Testis (tissue), 3 donors: ENCODE results near the gene DEPDC5. TPM values are rescaled to one million over a fixed set of nuclear protein-coding genes. Genes with fewer than 3 reads are reported as not detected.

Experiments
- DNase-seq: peaks from one replicate; pipeline ENCODE4 v3.0.0-alpha.2; 2019
- H3K27ac ChIP-seq, 2 donors: fragments of 200-600 bp; sonication (generic); one replicate each; pipeline ENCODE4 v1.5.1; 2019
- H3K27me3 ChIP-seq: fragments of 200-600 bp; sonication (generic); one replicate; pipeline ENCODE4 v1.5.1; 2019
- H3K36me3 ChIP-seq: fragments of 200-600 bp; sonication (generic); one replicate; pipeline ENCODE4 v1.5.1; 2017; ENCODE audit warnings: low read depth; ENCODE audit errors: missing control alignments
- H3K4me1 ChIP-seq: fragments of 200-600 bp; sonication (generic); one replicate; pipeline ENCODE4 v1.5.1; 2019
- H3K4me3 ChIP-seq, 2 donors: fragments of 200-600 bp; sonication (generic); one replicate each; pipeline ENCODE4 v1.5.1; 2017 to 2019
- H3K9me3 ChIP-seq: fragments of 200-600 bp; sonication (generic); one replicate; pipeline ENCODE4 v1.5.1; 2017
- CTCF ChIP-seq, 3 experiments: fragments of 450-650 bp in 2 of 3; fragments of 200-600 bp in 1 of 3; sonication (generic) in 1 of 3; IDR thresholded peaks; one replicate each; pipeline ENCODE4 v1.5.1; 2016 to 2019; ENCODE audit warnings: antibody characterized with exemption in 3 of 3, mild to moderate bottlenecking in 2 of 3, moderate library complexity in 1 of 3
- POLR2A ChIP-seq: fragments of 450-650 bp; IDR thresholded peaks from one replicate; pipeline ENCODE4 v1.6.1; 2017; ENCODE audit warnings: antibody characterized with exemption, mild to moderate bottlenecking, moderate library complexity
- whole genome bisulfite sequencing, 2 donors: methylation state at CpG; one replicate each; pipeline ENCODE4 v1.1.5; 2018; 5-methylcytosine and 5-hydroxymethylcytosine counted together
- intact Hi-C: fragments of 100-400 bp; cut with DNase I; formaldehyde crosslinking; loops from one replicate; pipeline ENCODE4 v1.15.1; 2023; ENCODE audit warnings: low total_unique reads
- polyA plus RNA-seq: library from polyadenylated mRNA; stranded (reverse); fragments of 350-450 nt; fragmentation: Illumina TruSeq; extraction: RNeasy Lipid Tissue Mini Kit (QIAGEN cat#74804); gene quantifications from one replicate; pipeline ENCODE4 v1.2.3, GENCODE V29; 2014; ENCODE audit warnings: low read depth, low replicate concordance; ENCODE audit not compliant: insufficient read depth
- total RNA-seq, 2 donors: library from RNA; depleted of rRNA; stranded (reverse); fragments of >200 nt; gene quantifications; one replicate each; pipeline ENCODE4 v1.2.3, GENCODE V29; 2016

The DEPDC5 gene
- total and polyA plus RNA-seq, 3 donors from 2014 or later: 22.1 to 70.6 (median 57.8) TPM

GRCh38 chr22:31917227-31917921, 163.6 kb downstream of the DEPDC5 start:
- no peak overlapping the region for H3K4me3 ChIP-seq
- no peaks in the 10 kb centered on the region for H3K36me3 ChIP-seq
- H3K4me1 ChIP-seq: no peaks in the 10 kb centered on the region
- no peaks in the 10 kb centered on the region for H3K27me3 ChIP-seq
- intact Hi-C loops: no loop called here
- TF ChIP-seq CTCF (IDR thresholded peaks at IDR 0.05): no peak
- no peak for TF ChIP-seq POLR2A
- 82 to 84% methylated on average over 13 to 17 of the region's 17 CpGs for WGBS, 2 donors
- H3K27ac ChIP-seq: no peak overlapping the region
- no peak for DNase-seq
- H3K9me3 ChIP-seq: no peaks in the 10 kb centered on the region

GRCh38 chr22:31919730-31920129, 165.9 kb downstream of the DEPDC5 start:
- Histone ChIP-seq H3K4me3 (no peak overlapping the region), H3K27ac (no peak overlapping the region), H3K4me1 (peaks cover 7% of the 10 kb centered on the region), H3K27me3 (no peaks in the 10 kb centered on the region), H3K36me3 (no peaks in the 10 kb centered on the region), H3K9me3 (no peaks in the 10 kb centered on the region)
- no peak for DNase-seq
- TF ChIP-seq CTCF (IDR thresholded peaks at IDR 0.05): no peak
- TF ChIP-seq POLR2A: no peak
- intact Hi-C loops: no loop called here
- WGBS, 2 donors: 92 to 94% methylated on average over 2 to 3 of the region's 3 CpGs

DNA sequence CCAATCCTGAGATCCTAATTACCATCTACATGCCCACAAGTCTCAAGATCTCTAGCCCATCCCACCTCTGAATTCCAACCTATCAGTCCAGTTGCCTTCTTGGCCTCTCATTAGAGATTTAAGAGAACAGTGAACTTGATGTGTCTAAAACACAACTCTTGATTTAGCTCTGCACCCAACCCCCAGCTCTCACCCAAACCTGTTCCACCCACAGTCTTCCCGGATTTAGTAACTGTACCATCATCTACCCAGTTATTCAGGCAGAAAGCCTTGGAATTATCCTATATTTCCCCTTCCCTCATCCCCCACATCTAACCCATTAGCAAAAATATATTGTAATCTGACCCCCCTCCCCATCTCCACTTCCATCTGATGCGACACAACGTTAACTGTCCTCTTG, 166.5 kb downstream of the DEPDC5 start:
- peaks cover 7% of the 10 kb centered on the region for H3K4me1 ChIP-seq
- WGBS, 2 donors: 91 to 92% methylated on average over 3 of the region's 3 CpGs
- DNase-seq: no peak
- intact Hi-C loops: no loop called here
- H3K4me3 ChIP-seq: no peak overlapping the region
- TF ChIP-seq POLR2A (no peak), CTCF (IDR thresholded peaks at IDR 0.05) (no peak)
- no peaks in the 10 kb centered on the region for H3K36me3 ChIP-seq
- H3K27me3 ChIP-seq: no peaks in the 10 kb centered on the region
- H3K9me3 ChIP-seq: no peaks in the 10 kb centered on the region
- no peak overlapping the region for H3K27ac ChIP-seq

DNA sequence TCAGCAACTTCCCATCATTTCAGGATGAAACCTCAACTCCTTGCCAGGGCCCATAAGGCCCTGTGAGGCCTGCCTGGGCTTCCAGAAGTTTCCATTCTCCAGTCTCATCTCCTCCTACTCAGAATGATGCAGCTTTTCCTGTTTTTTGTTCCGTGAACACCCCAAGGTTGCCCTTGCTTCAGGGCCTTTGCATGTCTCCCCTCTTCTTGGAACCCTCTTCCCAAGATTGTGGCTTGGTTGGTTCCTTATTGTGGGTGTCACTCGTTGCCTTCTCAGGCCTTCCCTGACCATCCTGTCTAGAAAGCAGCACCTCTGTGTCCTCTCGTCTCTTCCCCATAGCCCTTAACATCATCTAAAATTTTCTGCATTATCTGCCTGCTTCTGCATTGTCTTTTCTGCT, 167.3 kb downstream of the DEPDC5 start:
- Histone ChIP-seq H3K9me3 (no peaks in the 10 kb centered on the region), H3K27me3 (no peaks in the 10 kb centered on the region), H3K4me1 (peaks cover 7% of the 10 kb centered on the region), H3K36me3 (no peaks in the 10 kb centered on the region), H3K4me3 (no peak overlapping the region), H3K27ac (no peak overlapping the region)
- WGBS, 2 donors: 85 to 95% methylated on average over 3 of the region's 3 CpGs
- no peak for DNase-seq
- intact Hi-C loops: no loop called here
- no peak for TF ChIP-seq POLR2A
- TF ChIP-seq CTCF (IDR thresholded peaks at IDR 0.05): no peak

- DNase-seq: no peak
- WGBS, 2 donors: 85 to 89% methylated on average over 6 of the region's 6 CpGs
- Histone ChIP-seq H3K9me3 (no peaks in the 10 kb centered on the region), H3K27me3 (no peaks in the 10 kb centered on the region), H3K36me3 (no peaks in the 10 kb centered on the region), H3K27ac (no peak overlapping the region), H3K4me1 (peaks cover 7% of the 10 kb centered on the region), H3K4me3 (no peak overlapping the region)
- intact Hi-C loops: no loop called here
- TF ChIP-seq POLR2A: no peak
- no peak for TF ChIP-seq CTCF (IDR thresholded peaks at IDR 0.05)
Observed at GRCh38 chr22:31922534-31922933, 168.7 kb downstream of the DEPDC5 start.
